Osteocyte (in vitro differentiated cells): ENCODE data around the gene MEGF11. TPM values are rescaled to one million over a fixed set of nuclear protein-coding genes. Genes with fewer than 3 reads are reported as not detected.

Experiments
- DNase-seq: peaks from one replicate; pipeline ENCODE4 v3.0.0; 2021; ENCODE audit warnings: mixed read lengths; ENCODE audit not compliant: unreplicated experiment; ENCODE audit errors: extremely low spot score
- H3K27ac Mint-ChIP-seq: one replicate; pipeline ENCODE4 v1.8.0; 2021; ENCODE audit warnings: mild to moderate bottlenecking, mixed read lengths; ENCODE audit not compliant: unreplicated experiment
- H3K27me3 Mint-ChIP-seq: one replicate; pipeline ENCODE4 v1.8.0; 2021; ENCODE audit warnings: mixed read lengths; ENCODE audit not compliant: unreplicated experiment
- H3K36me3 Mint-ChIP-seq: one replicate; pipeline ENCODE4 v1.8.0; 2021; ENCODE audit warnings: mixed read lengths; ENCODE audit not compliant: unreplicated experiment
- H3K4me1 Mint-ChIP-seq: one replicate; pipeline ENCODE4 v1.8.0; 2021; ENCODE audit warnings: mixed read lengths; ENCODE audit not compliant: unreplicated experiment
- H3K4me3 Mint-ChIP-seq: one replicate; pipeline ENCODE4 v1.8.0; 2021; ENCODE audit warnings: mild to moderate bottlenecking, moderate library complexity, mixed read lengths; ENCODE audit not compliant: unreplicated experiment
- H3K9me3 Mint-ChIP-seq: one replicate; pipeline ENCODE4 v1.8.0; 2021; ENCODE audit warnings: mixed read lengths; ENCODE audit not compliant: unreplicated experiment
- total RNA-seq: library from RNA; stranded (reverse); gene quantifications from 2 replicates; pipeline ENCODE4 v1.2.1, GENCODE V29; 2021
- TF ChIP-seq, protein P1 (sequence below): fragments of 200-600 bp; sonication (generic); IDR thresholded peaks from 2 replicates; pipeline ENCODE4 v1.5.0; 2021; ENCODE audit warnings: antibody characterized with exemption, mild to moderate bottlenecking, moderate library complexity

MEGF11 gene
- total RNA-seq, 1 donor from 2014 or later, result not detected

DNA sequence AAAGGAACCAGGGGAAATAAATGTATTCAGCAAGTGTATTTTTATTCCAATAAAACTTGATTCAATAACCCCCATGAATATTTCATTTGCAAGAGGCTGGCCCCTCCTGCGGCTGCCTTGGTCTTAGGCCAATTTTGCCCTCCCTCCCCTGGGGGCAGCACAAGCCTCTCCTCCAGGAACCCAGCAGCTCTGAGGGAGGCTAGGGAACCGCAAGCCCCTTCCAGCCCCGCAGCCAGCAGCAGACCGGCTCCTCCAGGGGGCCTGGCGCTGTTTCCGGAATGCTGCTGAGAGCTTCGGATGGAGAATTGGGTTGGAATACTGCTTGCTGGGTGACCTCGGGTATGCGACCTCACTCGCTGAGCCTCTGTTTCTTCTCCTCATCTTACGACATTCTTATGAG, 234.2 kb downstream of the MEGF11 start:
- Mint-ChIP-seq H3K4me3 (no peak overlapping the region), H3K27me3 (peaks cover 46% of the 10 kb centered on the region), H3K27ac (no peak overlapping the region), H3K36me3 (no peaks in the 10 kb centered on the region), H3K9me3 (no peaks in the 10 kb centered on the region), H3K4me1 (no peaks in the 10 kb centered on the region)
- TF ChIP-seq, protein P1, sequence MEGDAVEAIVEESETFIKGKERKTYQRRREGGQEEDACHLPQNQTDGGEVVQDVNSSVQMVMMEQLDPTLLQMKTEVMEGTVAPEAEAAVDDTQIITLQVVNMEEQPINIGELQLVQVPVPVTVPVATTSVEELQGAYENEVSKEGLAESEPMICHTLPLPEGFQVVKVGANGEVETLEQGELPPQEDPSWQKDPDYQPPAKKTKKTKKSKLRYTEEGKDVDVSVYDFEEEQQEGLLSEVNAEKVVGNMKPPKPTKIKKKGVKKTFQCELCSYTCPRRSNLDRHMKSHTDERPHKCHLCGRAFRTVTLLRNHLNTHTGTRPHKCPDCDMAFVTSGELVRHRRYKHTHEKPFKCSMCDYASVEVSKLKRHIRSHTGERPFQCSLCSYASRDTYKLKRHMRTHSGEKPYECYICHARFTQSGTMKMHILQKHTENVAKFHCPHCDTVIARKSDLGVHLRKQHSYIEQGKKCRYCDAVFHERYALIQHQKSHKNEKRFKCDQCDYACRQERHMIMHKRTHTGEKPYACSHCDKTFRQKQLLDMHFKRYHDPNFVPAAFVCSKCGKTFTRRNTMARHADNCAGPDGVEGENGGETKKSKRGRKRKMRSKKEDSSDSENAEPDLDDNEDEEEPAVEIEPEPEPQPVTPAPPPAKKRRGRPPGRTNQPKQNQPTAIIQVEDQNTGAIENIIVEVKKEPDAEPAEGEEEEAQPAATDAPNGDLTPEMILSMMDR, result no peak
- no peak for DNase-seq

DNA sequence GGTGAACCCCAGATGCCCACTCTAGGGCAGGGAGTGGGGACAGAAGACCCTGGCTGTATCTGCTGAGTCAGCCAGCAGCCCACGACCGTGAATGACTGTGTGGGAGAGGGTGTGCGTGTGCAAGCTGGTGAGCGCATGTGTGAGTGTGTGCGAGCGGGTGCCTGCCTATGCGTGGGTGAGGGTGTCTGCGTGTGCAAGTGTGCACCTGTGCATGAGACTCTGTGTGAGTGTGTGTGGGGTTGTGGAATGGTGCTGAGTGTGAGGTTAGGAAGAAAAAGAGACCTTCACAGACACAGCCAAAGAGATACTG, 235.1 kb downstream of the MEGF11 start:
- TF ChIP-seq, protein P1, result no peak

DNA sequence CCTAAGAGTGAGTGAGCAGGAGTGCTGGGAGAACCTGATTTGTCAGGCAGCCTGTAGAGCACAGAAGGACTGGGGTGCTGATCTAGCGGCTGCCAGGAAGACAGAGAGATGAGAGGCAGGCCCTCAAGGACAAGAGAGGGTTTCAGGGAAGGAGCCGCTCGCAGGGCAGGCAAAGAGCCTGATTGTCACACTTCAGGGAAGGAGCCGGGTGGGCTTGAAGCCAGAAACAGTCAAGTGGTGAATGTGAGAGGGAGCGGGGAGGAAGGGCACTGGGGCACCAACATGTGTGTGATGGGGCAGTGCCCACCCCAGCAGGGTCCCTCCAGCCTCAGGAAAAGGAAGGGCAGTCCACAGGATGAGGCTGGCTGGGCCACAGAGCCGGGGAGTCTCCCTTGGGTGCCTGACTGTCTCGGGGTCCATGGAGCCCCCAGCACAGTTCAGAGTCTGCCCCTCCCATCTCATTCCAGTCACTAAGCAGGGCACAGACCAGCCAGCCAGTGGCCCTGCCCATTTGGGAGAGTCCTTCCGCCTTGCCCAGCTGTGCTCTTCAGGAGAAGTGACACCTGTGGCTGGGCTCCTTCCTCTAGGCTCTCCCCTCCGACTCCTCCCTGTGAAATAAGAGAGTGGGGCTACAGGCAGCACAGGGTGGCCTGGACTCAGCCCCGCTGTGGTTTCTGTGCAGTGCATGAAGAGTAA, 235.6 kb downstream of the MEGF11 start:
- Mint-ChIP-seq H3K9me3 (no peaks in the 10 kb centered on the region), H3K36me3 (no peaks in the 10 kb centered on the region), H3K4me3 (no peak overlapping the region), H3K4me1 (no peaks in the 10 kb centered on the region), H3K27ac (no peak overlapping the region), H3K27me3 (peaks cover 51% of the 10 kb centered on the region)
- TF ChIP-seq, protein P1, result no peak
- DNase-seq, result no peak

More for the DNA sequence above, 235.1 kb downstream of the MEGF11 start:
- Mint-ChIP-seq H3K4me1 (no peaks in the 10 kb centered on the region), H3K27ac (no peak overlapping the region), H3K9me3 (no peaks in the 10 kb centered on the region), H3K27me3 (peaks cover 51% of the 10 kb centered on the region), H3K36me3 (no peaks in the 10 kb centered on the region), H3K4me3 (no peak overlapping the region)
- no peak for DNase-seq

DNA sequence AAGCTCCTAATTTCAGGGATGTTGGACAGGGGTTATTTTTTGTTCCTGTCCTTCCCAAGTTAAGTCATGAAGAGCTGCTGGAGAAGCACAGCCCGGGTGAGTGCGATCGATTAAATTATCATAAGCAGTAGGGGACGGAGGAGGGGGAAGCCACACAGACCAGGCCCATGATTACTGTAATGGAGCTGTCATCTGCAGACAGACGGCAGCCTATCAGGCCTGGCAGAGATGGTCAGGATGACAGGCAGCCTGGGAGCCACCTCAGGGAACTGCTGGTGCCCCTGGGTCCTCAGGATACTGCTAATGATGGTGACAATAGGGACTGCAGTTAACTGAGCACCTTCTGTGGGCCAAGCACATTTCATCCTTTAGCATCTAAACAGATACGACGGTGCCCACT, 236.6 kb downstream of the MEGF11 start:
- Mint-ChIP-seq H3K9me3 (no peaks in the 10 kb centered on the region), H3K4me1 (no peaks in the 10 kb centered on the region), H3K36me3 (no peaks in the 10 kb centered on the region), H3K27me3 (peaks cover 49% of the 10 kb centered on the region), H3K27ac (no peak overlapping the region), H3K4me3 (no peak overlapping the region)
- TF ChIP-seq, protein P1, result no peak
- no peak for DNase-seq

GRCh38 chr15:66016199-66016598, 237.4 kb downstream of the MEGF11 start:
- Mint-ChIP-seq H3K27me3 (peaks cover 41% of the 10 kb centered on the region), H3K27ac (no peak overlapping the region), H3K4me1 (no peaks in the 10 kb centered on the region), H3K9me3 (no peaks in the 10 kb centered on the region), H3K36me3 (no peaks in the 10 kb centered on the region), H3K4me3 (no peak overlapping the region)
- TF ChIP-seq, protein P1, result no peak
- no peak for DNase-seq
